ENCODE measurements around the gene PRSS50.

DNA sequence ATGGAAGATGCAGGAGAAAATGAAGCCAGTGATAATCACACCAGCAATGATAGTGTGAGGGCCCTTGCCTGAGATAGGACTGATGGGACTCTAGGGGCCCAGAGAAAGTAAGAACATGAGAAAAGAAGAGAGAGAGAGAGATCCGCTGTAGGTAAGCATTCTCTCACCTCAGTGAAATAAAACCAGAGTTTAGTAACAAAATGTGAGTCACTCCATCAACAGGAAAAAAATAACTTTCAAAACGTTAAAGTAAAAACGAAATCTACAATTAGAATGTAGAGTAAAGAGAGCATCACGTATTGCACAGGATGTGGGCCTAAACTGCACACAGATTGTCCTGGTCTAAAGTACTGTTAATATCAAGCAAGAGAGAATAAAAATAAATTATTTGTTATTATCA is 6.8 kb upstream of the PRSS50 start:
- TF ChIP-seq, protein P1, sequence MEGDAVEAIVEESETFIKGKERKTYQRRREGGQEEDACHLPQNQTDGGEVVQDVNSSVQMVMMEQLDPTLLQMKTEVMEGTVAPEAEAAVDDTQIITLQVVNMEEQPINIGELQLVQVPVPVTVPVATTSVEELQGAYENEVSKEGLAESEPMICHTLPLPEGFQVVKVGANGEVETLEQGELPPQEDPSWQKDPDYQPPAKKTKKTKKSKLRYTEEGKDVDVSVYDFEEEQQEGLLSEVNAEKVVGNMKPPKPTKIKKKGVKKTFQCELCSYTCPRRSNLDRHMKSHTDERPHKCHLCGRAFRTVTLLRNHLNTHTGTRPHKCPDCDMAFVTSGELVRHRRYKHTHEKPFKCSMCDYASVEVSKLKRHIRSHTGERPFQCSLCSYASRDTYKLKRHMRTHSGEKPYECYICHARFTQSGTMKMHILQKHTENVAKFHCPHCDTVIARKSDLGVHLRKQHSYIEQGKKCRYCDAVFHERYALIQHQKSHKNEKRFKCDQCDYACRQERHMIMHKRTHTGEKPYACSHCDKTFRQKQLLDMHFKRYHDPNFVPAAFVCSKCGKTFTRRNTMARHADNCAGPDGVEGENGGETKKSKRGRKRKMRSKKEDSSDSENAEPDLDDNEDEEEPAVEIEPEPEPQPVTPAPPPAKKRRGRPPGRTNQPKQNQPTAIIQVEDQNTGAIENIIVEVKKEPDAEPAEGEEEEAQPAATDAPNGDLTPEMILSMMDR (IDR thresholded peaks at IDR 0.05), result no peak
- no peak for TF ChIP-seq ZFX (IDR thresholded peaks at IDR 0.05; ENCODE audit: borderline replicate concordance)

Data from 22Rv1 (cell line).